CD8-positive, alpha-beta memory T cell (primary cell): Measurements from ENCODE around the gene PRKCZ. TPM values are rescaled to one million over a fixed set of nuclear protein-coding genes. Genes with fewer than 3 reads are reported as not detected.

ENCODE experiments used
- CTCF ChIA-PET: fragments of 350-600 bp; sonication (Branson Sonifier 250); formaldehyde crosslinking; loops from one replicate; lab custom pipeline; 2021; ENCODE audit warnings: antibody characterized with exemption; lab: Charles Lee
- POLR2A ChIA-PET: fragments of 350-600 bp; sonication (Branson Sonifier 250); formaldehyde crosslinking; loops from one replicate; lab custom pipeline; 2021; ENCODE audit warnings: antibody characterized with exemption; lab: Charles Lee
- DNase-seq, 5 donors: peaks; one replicate each; pipeline versions ENCODE4 v3.0.0 to v3.0.0-alpha.2; 2020 to 2022; ENCODE audit warnings: mixed read lengths in 1 of 5
- H3K27ac ChIP-seq: one replicate; pipeline ENCODE4 v1.7.0; 2013; ENCODE audit warnings: low read depth, mild to moderate bottlenecking, low read length, moderate library complexity
- H3K27me3 ChIP-seq: 2 replicates; pipeline ENCODE4 v1.7.0; 2013; ENCODE audit warnings: low read length, mild to moderate bottlenecking; ENCODE audit not compliant: insufficient read depth, poor library complexity, severe bottlenecking
- H3K36me3 ChIP-seq: 2 replicates; pipeline ENCODE4 v1.7.0; 2013; ENCODE audit warnings: mild to moderate bottlenecking, low read length, moderate library complexity; ENCODE audit not compliant: insufficient read depth
- H3K4me1 ChIP-seq: 2 replicates; pipeline ENCODE4 v1.7.0; 2013; ENCODE audit warnings: mild to moderate bottlenecking, low read length, moderate library complexity; ENCODE audit not compliant: insufficient read depth
- H3K4me3 ChIP-seq: 2 replicates; pipeline ENCODE4 v1.7.0; 2013; ENCODE audit warnings: mild to moderate bottlenecking, low read length
- H3K9me3 ChIP-seq: 2 replicates; pipeline ENCODE4 v1.7.0; 2013; ENCODE audit warnings: mild to moderate bottlenecking, low read length
- H3K27ac Mint-ChIP-seq, 8 donors: one replicate each; pipeline ENCODE4 v1.8.0; 2020 to 2021; ENCODE audit warnings: mixed read lengths in 8 of 8, mild to moderate bottlenecking in 6 of 8, inconsistent platforms in 3 of 8, moderate library complexity in 3 of 8
- H3K27me3 Mint-ChIP-seq, 2 donors: one replicate each; pipeline ENCODE4 v1.8.0; 2020 to 2021; ENCODE audit warnings: mixed read lengths in 2 of 2, mild to moderate bottlenecking in 1 of 2, moderate library complexity in 1 of 2
- H3K36me3 Mint-ChIP-seq, 3 donors: one replicate each; pipeline ENCODE4 v1.8.0; 2020 to 2021; ENCODE audit warnings: mixed read lengths in 3 of 3, inconsistent platforms in 1 of 3, mild to moderate bottlenecking in 1 of 3
- H3K4me1 Mint-ChIP-seq, 3 donors: one replicate each; pipeline ENCODE4 v1.8.0; 2020 to 2021; ENCODE audit warnings: mixed read lengths in 3 of 3, inconsistent platforms in 1 of 3, mild to moderate bottlenecking in 1 of 3
- H3K4me3 Mint-ChIP-seq, 7 donors: one replicate each; pipeline ENCODE4 v1.8.0; 2020 to 2021; ENCODE audit warnings: mixed read lengths in 7 of 7, mild to moderate bottlenecking in 6 of 7, moderate library complexity in 4 of 7, inconsistent platforms in 2 of 7
- H3K9me3 Mint-ChIP-seq, 5 donors: one replicate each; pipeline ENCODE4 v1.8.0; 2020 to 2022; ENCODE audit warnings: mixed read lengths in 5 of 5, mild to moderate bottlenecking in 3 of 5, moderate library complexity in 2 of 5, inconsistent platforms in 1 of 5
- polyA plus RNA-seq: library from polyadenylated mRNA; unstranded; fragments of 300-500 nt; fragmentation: Illumina TruSeq; gene quantifications from one replicate; pipeline ENCODE4 v1.2.3, GENCODE V29; 2021
- total RNA-seq, 2 experiments: library from RNA; stranded (reverse); gene quantifications; one replicate each; pipeline ENCODE4 v1.2.3, GENCODE V29; 2021

Gene PRKCZ
- total and polyA plus RNA-seq, 3 experiments from 2014 or later: 13.8 to 17.4 (median 15.4) TPM

- Mint-ChIP-seq H3K4me1 (peaks cover 75 to 86% (median 76%) of the 10 kb centered on the region in 3 donors), H3K4me3 (peak overlapping the region; percentile 84 to 99 (median 94)), H3K27ac (peak overlapping the region; percentile 97 to 100 (median 98)), H3K27me3 (peaks cover 0 to 11% of the 10 kb centered on the region in 2 donors), H3K9me3 (no peaks in the 10 kb centered on the region), H3K36me3 (peaks cover 0 to 47% (median 1%) of the 10 kb centered on the region in 3 donors)
- CTCF ChIA-PET: interaction anchor here (1.2 to 3.3 kb wide), 9 partner anchors 18 to 147 kb away, joined by 4 to 22 read pairs (median 4); partner anchors contain the start of gene FAAP20
- DNase-seq: peak; percentile 77 to 94 (median 82)
- H3K4me1 ChIP-seq: peaks cover 92% of the 10 kb centered on the region
- H3K27me3 ChIP-seq: no peaks in the 10 kb centered on the region
- POLR2A ChIA-PET: interaction anchor here (0.6 to 3.7 kb wide), 7 partner anchors 18 to 80 kb away, joined by 3 to 18 read pairs (median 4); no protein-coding TSS in a partner anchor
- H3K27ac ChIP-seq: peak overlapping the region; percentile 64
- H3K4me3 ChIP-seq: peak overlapping the region; percentile 91
- no peaks in the 10 kb centered on the region for H3K9me3 ChIP-seq
- no peaks in the 10 kb centered on the region for H3K36me3 ChIP-seq
These were observed 184.0 kb downstream of the PRKCZ start for GRCh38 chr1:2233997-2234761.

GRCh38 chr1:2234762-2235113 lies 184.5 kb downstream of the PRKCZ start:
- Mint-ChIP-seq H3K27me3 (peaks cover 0 to 14% of the 10 kb centered on the region in 2 donors), H3K36me3 (peaks cover 0 to 45% (median 1%) of the 10 kb centered on the region in 3 donors), H3K27ac (peak overlapping the region; percentile 97 to 100 (median 98)), H3K4me1 (peaks cover 74 to 85% (median 82%) of the 10 kb centered on the region in 3 donors), H3K4me3 (peak overlapping the region; percentile 84 to 99 (median 94)), H3K9me3 (no peaks in the 10 kb centered on the region)
- H3K4me3 ChIP-seq: peak overlapping the region; percentile 91
- DNase-seq: peak in 4 of 5 donors; percentile 45 to 76 (median 61)
- ChIA-PET CTCF (interaction anchor here (1.2 to 3.3 kb wide), 9 partner anchors 17 to 147 kb away, joined by 4 to 22 read pairs (median 4); partner anchors contain the start of gene FAAP20), POLR2A (interaction anchor here (0.6 to 2.2 kb wide), 4 partner anchors 21 to 79 kb away, joined by 3 to 18 read pairs (median 4); no protein-coding TSS in a partner anchor)
- no peaks in the 10 kb centered on the region for H3K27me3 ChIP-seq
- no peaks in the 10 kb centered on the region for H3K36me3 ChIP-seq
- no peaks in the 10 kb centered on the region for H3K9me3 ChIP-seq
- peaks cover 93% of the 10 kb centered on the region for H3K4me1 ChIP-seq
- H3K27ac ChIP-seq: peak overlapping the region; percentile 64

Other genes starting within 250 kb of the PRKCZ start
- gene GNB1, start 159.3 kb upstream of the PRKCZ start, total RNA-seq: 100 to 1,000 TPM; 436 to 470 TPM
- 114 TPM for gene GNB1, start 159.3 kb upstream of the PRKCZ start, polyA plus RNA-seq
- under 1 TPM; 0.46 to 0.78 TPM for gene CALML6, start 135.2 kb upstream of the PRKCZ start, total RNA-seq
- gene CALML6, start 135.2 kb upstream of the PRKCZ start, polyA plus RNA-seq: not detected
- gene TMEM52, start 131.1 kb upstream of the PRKCZ start, total RNA-seq: 1 to 10 TPM in 1 of 2 experiments, under 1 TPM in 1; 0.94 to 1.4 TPM
- gene TMEM52, start 131.1 kb upstream of the PRKCZ start, polyA plus RNA-seq: 0.32 TPM
- gene CFAP74, start 46.6 kb upstream of the PRKCZ start, total RNA-seq: not detected
- gene CFAP74, start 46.6 kb upstream of the PRKCZ start, polyA plus RNA-seq: not detected
- not detected for gene GABRD, start 31.1 kb upstream of the PRKCZ start, total RNA-seq
- gene GABRD, start 31.1 kb upstream of the PRKCZ start, polyA plus RNA-seq: not detected
- gene FAAP20, start 144.4 kb downstream of the PRKCZ start, total RNA-seq: 10 to 100 TPM; 65.0 to 72.5 TPM
- 66.4 TPM for gene FAAP20, start 144.4 kb downstream of the PRKCZ start, polyA plus RNA-seq
- 10 to 100 TPM; 35.9 to 38.4 TPM for gene SKI, start 177.9 kb downstream of the PRKCZ start, total RNA-seq
- 0.94 TPM for gene SKI, start 177.9 kb downstream of the PRKCZ start, polyA plus RNA-seq